ENCODE measurements around the gene RAPGEF3.

RAPGEF3 gene

DNA sequence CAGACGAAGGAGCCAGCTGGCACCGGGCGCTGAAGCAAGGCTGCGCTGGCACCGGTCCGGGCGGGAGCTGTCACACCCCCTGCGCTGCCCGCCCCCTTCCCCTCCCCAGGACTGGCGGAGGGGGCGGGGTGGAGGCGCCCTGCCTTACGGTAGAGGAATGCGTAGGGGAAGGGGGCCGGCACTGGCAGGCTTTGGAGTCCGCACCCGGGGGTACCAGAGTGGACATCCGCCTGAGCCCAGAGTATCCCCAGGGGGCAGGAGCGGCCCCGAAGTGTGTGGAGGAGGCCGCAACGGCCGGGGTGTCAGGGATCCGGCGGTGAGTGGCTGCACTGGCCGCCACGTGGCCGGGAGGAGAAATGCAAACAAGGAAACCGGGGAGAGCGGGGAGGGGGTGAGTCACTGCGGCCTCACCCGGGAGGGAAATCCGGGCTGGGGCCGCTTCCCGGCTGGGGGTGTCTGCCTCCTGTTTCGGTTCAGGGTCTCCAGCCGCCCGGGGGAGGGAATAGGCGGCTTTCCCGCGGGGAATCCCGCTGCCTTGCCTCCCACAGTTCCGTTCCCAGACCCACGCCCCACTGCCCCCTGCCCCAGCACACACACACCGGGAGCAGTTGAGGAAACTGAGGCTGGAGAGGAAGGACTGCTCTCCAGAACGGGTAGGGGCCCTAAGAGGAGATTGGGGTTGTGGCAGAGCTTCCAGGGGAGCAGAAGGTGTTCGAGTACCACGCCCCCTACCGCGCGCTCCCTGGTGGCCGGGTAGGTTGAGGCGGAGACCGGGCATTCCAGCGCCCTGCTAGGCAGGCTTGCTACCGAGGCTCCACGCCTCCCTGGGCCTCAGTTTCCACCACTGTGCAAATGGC, at the start of gene RAPGEF3:
RAPGEF3 (minus strand) TSS at position 47 of the 857 bp plus-strand sequence. CDS start 324 bp downstream, outside the sequence.
- Mint-ChIP-seq H3K36me3 (ENCODE audit: low read depth) (no peaks in the 10 kb centered on the region), H3K27ac (no peak within 1 kb of the TSS), H3K4me1 (ENCODE audit: low read depth) (peaks cover 24% of the 10 kb centered on the region), H3K9me3 (no peaks in the 10 kb centered on the region), H3K4me3 (peak within 1 kb of the TSS; percentile 77), H3K27me3 (ENCODE audit: low read depth) (peaks cover 7% of the 10 kb centered on the region)
- peak; percentile 76 for DNase-seq (ENCODE audit: low spot score)

DNA sequence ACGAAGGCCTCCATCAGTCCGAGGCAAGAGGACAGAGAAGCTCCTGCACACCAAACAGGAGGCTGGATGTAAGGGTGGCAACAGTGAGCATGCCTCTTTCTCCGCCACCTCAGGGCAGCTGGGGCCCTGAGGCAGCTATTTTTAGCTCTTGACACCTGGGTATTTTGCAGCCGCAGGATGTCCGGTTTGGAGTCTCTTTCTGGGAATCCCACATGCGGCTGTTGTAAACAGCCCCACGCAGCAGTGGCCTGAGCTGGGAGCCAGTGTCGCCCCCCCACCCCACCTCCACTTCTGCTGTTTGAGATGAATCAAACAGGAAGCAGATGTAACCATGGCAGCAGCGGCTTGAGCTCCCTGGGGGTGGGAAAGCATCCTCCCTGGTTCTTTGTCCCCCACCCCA, 49.4 kb upstream of the RAPGEF3 start:
- no peaks in the 10 kb centered on the region for H3K27me3 Mint-ChIP-seq (ENCODE audit: low read depth)
- H3K4me1 Mint-ChIP-seq (ENCODE audit: low read depth): peaks cover 86% of the 10 kb centered on the region
- peak overlapping the region; percentile 89 for H3K27ac Mint-ChIP-seq
- H3K4me3 Mint-ChIP-seq: peak overlapping the region; percentile 79
- H3K9me3 Mint-ChIP-seq: no peaks in the 10 kb centered on the region
- peak; percentile 85 for DNase-seq (ENCODE audit: low spot score)
- peaks cover 45% of the 10 kb centered on the region for H3K36me3 Mint-ChIP-seq (ENCODE audit: low read depth)

DNA sequence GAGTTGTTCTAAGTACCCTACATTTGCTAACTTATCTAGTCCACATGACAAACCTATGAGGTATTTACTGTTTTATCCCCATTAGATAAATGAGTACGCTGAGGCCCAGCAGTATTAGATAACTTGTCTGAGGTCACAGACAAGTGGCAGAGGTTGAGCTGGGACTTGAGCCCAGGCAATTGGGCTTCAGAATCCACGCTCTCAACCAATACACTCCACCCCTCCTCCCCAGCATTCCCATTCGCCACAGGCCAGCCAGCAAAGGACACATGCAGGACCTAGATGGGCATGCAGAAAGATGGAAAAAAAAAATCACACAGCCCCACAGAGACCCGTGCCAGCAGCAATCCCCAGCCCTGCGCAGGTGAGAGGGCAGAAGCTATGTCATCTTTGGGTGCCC, 48.7 kb upstream of the RAPGEF3 start:
- Mint-ChIP-seq H3K36me3 (ENCODE audit: low read depth) (peaks cover 42% of the 10 kb centered on the region), H3K4me3 (peak overlapping the region; percentile 79), H3K27ac (peak overlapping the region; percentile 89), H3K27me3 (ENCODE audit: low read depth) (no peaks in the 10 kb centered on the region), H3K4me1 (ENCODE audit: low read depth) (peaks cover 91% of the 10 kb centered on the region), H3K9me3 (no peaks in the 10 kb centered on the region)
- no peak for DNase-seq (ENCODE audit: low spot score)

DNA sequence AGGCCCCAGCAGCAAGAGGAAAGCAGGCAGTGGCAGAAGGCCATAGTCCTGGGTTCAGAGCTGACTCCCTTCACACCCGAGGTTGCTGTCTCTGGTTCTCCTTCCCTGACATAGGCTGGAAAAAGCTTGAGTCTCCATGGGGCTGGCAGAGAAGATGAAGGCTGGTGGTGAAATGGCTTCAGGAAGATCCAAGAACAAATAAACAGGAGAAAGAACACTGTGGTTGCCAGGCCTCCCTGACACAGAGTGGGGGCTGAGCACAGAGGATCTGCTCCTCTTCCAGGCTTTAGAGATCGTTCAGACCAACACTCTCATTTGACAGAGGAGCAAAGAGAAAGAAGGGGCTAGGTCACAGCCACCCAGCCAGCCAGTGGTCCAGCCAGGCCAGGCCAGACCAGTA, 46.7 kb upstream of the RAPGEF3 start:
- H3K4me3 Mint-ChIP-seq: peak overlapping the region; percentile 46
- peaks cover 36% of the 10 kb centered on the region for H3K36me3 Mint-ChIP-seq (ENCODE audit: low read depth)
- H3K27ac Mint-ChIP-seq: peak overlapping the region; percentile 68
- DNase-seq (ENCODE audit: low spot score): no peak
- H3K27me3 Mint-ChIP-seq (ENCODE audit: low read depth): no peaks in the 10 kb centered on the region
- H3K9me3 Mint-ChIP-seq: no peaks in the 10 kb centered on the region
- H3K4me1 Mint-ChIP-seq (ENCODE audit: low read depth): peaks cover 83% of the 10 kb centered on the region

- Mint-ChIP-seq H3K9me3 (no peaks in the 10 kb centered on the region), H3K4me3 (peak overlapping the region; percentile 23), H3K36me3 (ENCODE audit: low read depth) (peaks cover 39% of the 10 kb centered on the region), H3K4me1 (ENCODE audit: low read depth) (peaks cover 82% of the 10 kb centered on the region), H3K27me3 (ENCODE audit: low read depth) (no peaks in the 10 kb centered on the region), H3K27ac (peak overlapping the region; percentile 85)
- DNase-seq (ENCODE audit: low spot score): no peak
Observed at GRCh38 chr12:47804171-47804570, 45.5 kb upstream of the RAPGEF3 start.

DNA sequence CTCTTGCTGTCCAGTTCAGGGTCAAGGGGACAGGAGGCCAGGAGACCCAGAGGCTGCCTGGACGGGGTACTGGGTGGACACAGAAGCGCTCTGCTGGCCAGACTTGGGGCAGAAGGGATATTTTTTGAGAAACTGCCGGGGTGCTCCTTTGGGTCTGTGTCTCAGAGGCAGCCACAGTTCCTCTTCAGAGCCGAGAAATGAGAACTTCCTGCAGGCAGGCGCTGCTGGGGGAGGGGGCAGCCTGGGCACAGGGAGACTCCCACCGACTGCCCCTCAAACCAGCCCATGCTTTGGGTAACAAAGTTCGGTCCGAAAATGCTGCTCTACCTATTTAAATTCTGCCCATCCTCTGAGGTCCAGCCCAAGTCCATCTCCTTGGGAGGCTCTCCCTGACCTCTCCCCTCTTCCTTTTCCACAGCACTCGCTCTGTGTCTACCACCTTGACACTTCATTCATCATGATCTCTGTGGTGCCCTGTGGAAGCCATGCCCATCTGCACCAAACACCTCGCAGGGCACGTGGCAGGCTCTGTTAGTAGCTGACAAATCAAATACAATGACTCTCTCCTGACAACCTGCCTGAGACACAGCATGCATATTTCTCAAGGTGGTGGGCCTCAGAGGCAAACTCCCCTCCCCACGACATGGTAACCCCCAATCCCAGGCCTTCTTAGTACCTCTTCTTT, 44.7 kb upstream of the RAPGEF3 start:
- H3K9me3 Mint-ChIP-seq: no peaks in the 10 kb centered on the region
- H3K36me3 Mint-ChIP-seq (ENCODE audit: low read depth): peaks cover 44% of the 10 kb centered on the region
- H3K27me3 Mint-ChIP-seq (ENCODE audit: low read depth): no peaks in the 10 kb centered on the region
- DNase-seq (ENCODE audit: low spot score): no peak
- peak overlapping the region; percentile 85 for H3K27ac Mint-ChIP-seq
- peaks cover 77% of the 10 kb centered on the region for H3K4me1 Mint-ChIP-seq (ENCODE audit: low read depth)
- H3K4me3 Mint-ChIP-seq: peak overlapping the region; percentile 68

DNA sequence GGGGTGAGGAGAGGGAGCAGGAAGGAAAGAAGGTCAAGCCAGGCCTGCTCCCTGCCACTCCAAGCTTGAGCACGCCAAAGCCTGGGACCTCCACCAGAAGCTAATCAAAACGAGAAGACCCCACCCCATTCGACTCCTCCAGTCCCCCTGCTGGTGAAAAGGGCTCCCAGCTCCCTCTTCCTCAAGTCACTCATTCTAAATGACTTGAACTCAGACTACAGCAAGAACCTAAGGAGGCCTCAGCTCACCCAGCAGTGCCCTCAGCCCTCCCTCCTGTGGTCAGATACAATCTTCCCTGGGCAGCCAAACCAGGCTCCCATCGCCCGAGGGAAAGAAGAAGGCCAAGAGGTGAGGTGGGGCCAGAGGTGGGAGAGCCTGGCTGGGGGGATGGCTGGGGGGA, 43.6 kb upstream of the RAPGEF3 start:
- no peaks in the 10 kb centered on the region for H3K27me3 Mint-ChIP-seq (ENCODE audit: low read depth)
- no peaks in the 10 kb centered on the region for H3K9me3 Mint-ChIP-seq
- peaks cover 69% of the 10 kb centered on the region for H3K4me1 Mint-ChIP-seq (ENCODE audit: low read depth)
- H3K27ac Mint-ChIP-seq: peak overlapping the region; percentile 85
- H3K36me3 Mint-ChIP-seq (ENCODE audit: low read depth): peaks cover 52% of the 10 kb centered on the region
- DNase-seq (ENCODE audit: low spot score): no peak
- H3K4me3 Mint-ChIP-seq: peak overlapping the region; percentile 28

GRCh38 chr12:47801904-47802246, 43.2 kb upstream of the RAPGEF3 start:
- no peaks in the 10 kb centered on the region for H3K27me3 Mint-ChIP-seq (ENCODE audit: low read depth)
- peaks cover 64% of the 10 kb centered on the region for H3K4me1 Mint-ChIP-seq (ENCODE audit: low read depth)
- peaks cover 51% of the 10 kb centered on the region for H3K36me3 Mint-ChIP-seq (ENCODE audit: low read depth)
- no peaks in the 10 kb centered on the region for H3K9me3 Mint-ChIP-seq
- peak overlapping the region; percentile 28 for H3K4me3 Mint-ChIP-seq
- H3K27ac Mint-ChIP-seq: peak overlapping the region; percentile 85
- no peak for DNase-seq (ENCODE audit: low spot score)

DNA sequence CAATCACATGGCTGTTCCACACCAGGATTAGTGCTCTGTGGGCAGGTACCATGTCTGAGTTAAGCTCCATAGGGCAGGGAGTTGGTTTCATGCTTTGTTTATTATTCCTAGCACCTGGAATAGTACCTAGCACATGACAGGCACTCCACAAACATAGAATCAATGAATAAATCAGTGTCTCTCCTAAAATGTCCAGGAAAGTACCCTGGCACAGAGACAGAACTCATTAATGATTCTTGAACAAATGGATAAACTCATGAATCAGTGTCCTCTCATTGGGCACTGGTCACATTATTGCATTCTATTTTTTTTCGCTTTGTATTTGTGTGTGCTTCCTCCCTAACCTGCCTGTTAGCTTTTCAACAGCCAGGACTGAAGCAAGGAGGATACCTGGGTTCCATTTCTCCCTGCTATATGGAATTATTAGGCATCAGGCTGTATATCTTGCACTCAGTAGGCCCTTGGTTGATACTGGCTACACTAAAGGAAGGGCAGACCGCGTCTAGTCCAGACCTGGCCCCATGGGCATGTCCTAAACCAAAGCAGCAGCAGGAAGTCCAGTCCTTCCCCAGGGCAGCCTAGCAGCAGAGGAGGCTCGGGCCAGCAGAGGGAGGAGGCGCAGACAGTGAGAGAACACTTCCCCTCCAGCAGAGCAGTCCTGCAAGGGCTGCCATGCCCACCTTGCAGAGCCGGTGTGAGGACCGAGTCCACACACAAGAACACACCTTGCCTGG, 42.7 kb upstream of the RAPGEF3 start:
- H3K4me1 Mint-ChIP-seq (ENCODE audit: low read depth): peaks cover 59% of the 10 kb centered on the region
- H3K36me3 Mint-ChIP-seq (ENCODE audit: low read depth): peaks cover 48% of the 10 kb centered on the region
- H3K9me3 Mint-ChIP-seq: no peaks in the 10 kb centered on the region
- no peak for DNase-seq (ENCODE audit: low spot score)
- no peaks in the 10 kb centered on the region for H3K27me3 Mint-ChIP-seq (ENCODE audit: low read depth)
- H3K27ac Mint-ChIP-seq: peak overlapping the region; percentile 85
- H3K4me3 Mint-ChIP-seq: no peak overlapping the region

- H3K36me3 Mint-ChIP-seq (ENCODE audit: low read depth): peaks cover 48% of the 10 kb centered on the region
- H3K4me1 Mint-ChIP-seq (ENCODE audit: low read depth): peaks cover 52% of the 10 kb centered on the region
- H3K9me3 Mint-ChIP-seq: no peaks in the 10 kb centered on the region
- no peak overlapping the region for H3K4me3 Mint-ChIP-seq
- H3K27me3 Mint-ChIP-seq (ENCODE audit: low read depth): no peaks in the 10 kb centered on the region
- peak overlapping the region; percentile 76 for H3K27ac Mint-ChIP-seq
- DNase-seq (ENCODE audit: low spot score): no peak
Observed at GRCh38 chr12:47800582-47800981, 41.9 kb upstream of the RAPGEF3 start.

DNA sequence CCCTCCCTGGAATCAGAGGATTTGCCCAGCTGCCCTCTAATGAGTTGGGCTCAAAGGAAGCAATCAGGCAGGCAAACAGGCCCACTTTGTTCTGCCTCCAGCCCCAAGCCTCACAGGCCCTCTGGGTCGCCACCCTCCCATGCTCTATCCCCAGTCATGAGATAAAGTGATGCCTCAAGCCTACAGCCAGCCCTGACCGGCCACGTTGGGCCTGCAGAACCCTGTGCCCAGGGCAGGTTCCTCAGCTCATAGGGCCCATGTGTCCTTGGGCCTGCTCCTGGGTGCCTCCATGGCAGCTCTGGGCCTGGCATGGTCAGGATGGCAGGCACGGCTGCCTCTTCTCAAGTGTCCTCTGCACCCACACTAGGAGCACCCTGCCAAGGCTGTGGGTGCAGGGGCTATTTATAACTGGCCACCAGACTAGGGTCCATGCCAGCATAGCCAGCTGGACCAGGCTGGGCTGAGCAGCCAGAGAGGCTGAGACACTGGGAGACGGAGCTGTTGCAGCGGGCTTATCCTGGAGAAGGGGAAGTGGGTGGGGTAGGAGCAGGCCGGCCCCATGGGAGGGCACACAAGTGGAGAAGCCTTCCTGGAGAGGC, 40.8 kb upstream of the RAPGEF3 start:
- Mint-ChIP-seq H3K4me3 (no peak overlapping the region), H3K4me1 (ENCODE audit: low read depth) (peaks cover 41% of the 10 kb centered on the region), H3K27me3 (ENCODE audit: low read depth) (no peaks in the 10 kb centered on the region), H3K9me3 (no peaks in the 10 kb centered on the region), H3K36me3 (ENCODE audit: low read depth) (peaks cover 44% of the 10 kb centered on the region), H3K27ac (no peak overlapping the region)
- no peak for DNase-seq (ENCODE audit: low spot score)

- no peak for DNase-seq (ENCODE audit: low spot score)
- Mint-ChIP-seq H3K36me3 (ENCODE audit: low read depth) (peaks cover 43% of the 10 kb centered on the region), H3K4me3 (no peak overlapping the region), H3K27ac (no peak overlapping the region), H3K4me1 (ENCODE audit: low read depth) (peaks cover 31% of the 10 kb centered on the region), H3K27me3 (ENCODE audit: low read depth) (no peaks in the 10 kb centered on the region), H3K9me3 (no peaks in the 10 kb centered on the region)
Observed at GRCh38 chr12:47798382-47798948, 39.8 kb upstream of the RAPGEF3 start.

GRCh38 chr12:47797441-47797840, 38.8 kb upstream of the RAPGEF3 start:
- Mint-ChIP-seq H3K9me3 (no peaks in the 10 kb centered on the region), H3K27me3 (ENCODE audit: low read depth) (no peaks in the 10 kb centered on the region), H3K36me3 (ENCODE audit: low read depth) (peaks cover 41% of the 10 kb centered on the region), H3K4me3 (no peak overlapping the region), H3K27ac (peak overlapping the region; percentile 57), H3K4me1 (ENCODE audit: low read depth) (peaks cover 21% of the 10 kb centered on the region)
- no peak for DNase-seq (ENCODE audit: low spot score)
